MM.1S (cell line): ENCODE results near the gene CTSW.

Source experiments
- DNase-seq: peaks from one replicate; pipeline ENCODE4 v3.0.0-alpha.2; 2015
- H2AFZ ChIP-seq: fragments of 300-600 bp; sonication (generic); 2 replicates; pipeline ENCODE4 v1.6.0; 2016; ENCODE audit warnings: antibody characterized with exemption, low read length
- H3F3A ChIP-seq: fragments of 300-600 bp; sonication (generic); 2 replicates; pipeline ENCODE4 v1.6.1; 2016; ENCODE audit warnings: mild to moderate bottlenecking, antibody characterized with exemption, low read length, moderate library complexity, mixed read lengths; ENCODE audit not compliant: insufficient read depth
- H3K27ac ChIP-seq: fragments of 300-600 bp; sonication (generic); 2 replicates; pipeline ENCODE4 v1.5.1; 2016; ENCODE audit warnings: mild to moderate bottlenecking, low read length
- H3K27me3 ChIP-seq: fragments of 300-600 bp; sonication (generic); replicated peaks from 2 replicates; pipeline ENCODE4 v1.6.0; 2016; ENCODE audit warnings: low read length; ENCODE audit not compliant: insufficient read depth
- H3K36me3 ChIP-seq: fragments of 300-600 bp; sonication (generic); replicated peaks from 2 replicates; pipeline ENCODE4 v1.6.1; 2016; ENCODE audit warnings: mild to moderate bottlenecking, low read length, mixed read lengths; ENCODE audit not compliant: insufficient read depth
- H3K4me1 ChIP-seq: fragments of 300-600 bp; sonication (generic); 2 replicates; pipeline ENCODE4 v1.6.1; 2016; ENCODE audit warnings: low read length, mixed read lengths
- H3K4me2 ChIP-seq: fragments of 300-600 bp; sonication (generic); 2 replicates; pipeline ENCODE4 v1.6.0; 2016; ENCODE audit warnings: low read depth, low read length
- H3K4me3 ChIP-seq: fragments of 300-600 bp; sonication (generic); 2 replicates; pipeline ENCODE4 v1.5.1; 2016; ENCODE audit warnings: low read length, mixed read lengths
- H3K79me2 ChIP-seq: fragments of 300-600 bp; sonication (generic); 2 replicates; pipeline ENCODE4 v1.6.1; 2016; ENCODE audit warnings: mixed run types, low read length, mixed read lengths
- H3K9ac ChIP-seq: fragments of 300-600 bp; sonication (generic); 2 replicates; pipeline ENCODE4 v1.6.1; 2016; ENCODE audit warnings: low read length, mixed read lengths
- H3K9me2 ChIP-seq: fragments of 300-600 bp; sonication (generic); replicated peaks from 2 replicates; pipeline ENCODE4 v1.6.1; 2016; ENCODE audit warnings: mild to moderate bottlenecking, low read length, mixed read lengths; ENCODE audit not compliant: insufficient read depth
- H3K9me3 ChIP-seq: fragments of 300-600 bp; sonication (generic); replicated peaks from 2 replicates; pipeline ENCODE4 v1.6.1; 2016; ENCODE audit warnings: mild to moderate bottlenecking, low read length, mixed read lengths; ENCODE audit not compliant: insufficient read depth
- H4K20me1 ChIP-seq: fragments of 300-600 bp; sonication (generic); 2 replicates; pipeline ENCODE4 v1.6.1; 2016; ENCODE audit warnings: mild to moderate bottlenecking, low read length, moderate library complexity, mixed read lengths; ENCODE audit not compliant: insufficient read depth
- CTCF ChIP-seq: fragments of 300-600 bp; sonication (generic); IDR thresholded peaks from 2 replicates; pipeline ENCODE4 v1.5.1; 2016; ENCODE audit warnings: antibody characterized with exemption, low read length, mixed read lengths
- EZH2 ChIP-seq: fragments of 300-600 bp; sonication (generic); optimal IDR thresholded peaks from 2 replicates; pipeline ENCODE3; 2017; ENCODE audit warnings: low read depth, mild to moderate bottlenecking, antibody characterized with exemption, low read length, mixed read lengths
- EZH2phosphoT487 ChIP-seq: fragments of 300-600 bp; sonication (generic); IDR thresholded peaks from 2 replicates; pipeline ENCODE4 v1.6.1; 2018; ENCODE audit warnings: antibody characterized with exemption, low read length

CTSW gene

GRCh38 chr11:65903715-65904114, 24.1 kb downstream of the CTSW start:
- Histone ChIP-seq H3K79me2 (no peaks in the 10 kb centered on the region), H3K9ac (no peak overlapping the region), H4K20me1 (no peaks in the 10 kb centered on the region), H3K4me2 (no peak overlapping the region), H3K36me3 (no peaks in the 10 kb centered on the region), H3K4me1 (peaks cover 30% of the 10 kb centered on the region), H3K4me3 (no peak overlapping the region), H2AFZ (no peak overlapping the region), H3F3A (peaks cover 11% of the 10 kb centered on the region; the same call in 1 of the 2 replicates), H3K27ac (no peak overlapping the region), H3K27me3 (peaks cover 7% of the 10 kb centered on the region; the same call in 1 of the 2 replicates), H3K9me2 (no peaks in the 10 kb centered on the region), H3K9me3 (no peaks in the 10 kb centered on the region)
- no peak for DNase-seq
- TF ChIP-seq EZH2phosphoT487 (no peak), EZH2 (no peak), CTCF (no peak)

- H3K4me1 ChIP-seq: peaks cover 18% of the 10 kb centered on the region
- no peak overlapping the region for H3K4me2 ChIP-seq
- no peaks in the 10 kb centered on the region for H3K27me3 ChIP-seq
- TF ChIP-seq EZH2 (no peak), EZH2phosphoT487 (no peak), CTCF (no peak)
- no peaks in the 10 kb centered on the region for H3K36me3 ChIP-seq
- H3F3A ChIP-seq: peaks cover 17% of the 10 kb centered on the region
- H3K9me2 ChIP-seq: no peaks in the 10 kb centered on the region
- DNase-seq: no peak
- H4K20me1 ChIP-seq: no peaks in the 10 kb centered on the region
- no peak overlapping the region for H3K4me3 ChIP-seq
- H3K9me3 ChIP-seq: no peaks in the 10 kb centered on the region
- H2AFZ ChIP-seq: no peak overlapping the region
- H3K27ac ChIP-seq: no peak overlapping the region
- H3K9ac ChIP-seq: no peak overlapping the region
- no peaks in the 10 kb centered on the region for H3K79me2 ChIP-seq
These were observed 27.0 kb downstream of the CTSW start for GRCh38 chr11:65906602-65907001.

GRCh38 chr11:65907878-65908277, 28.2 kb downstream of the CTSW start:
- TF ChIP-seq EZH2phosphoT487: no peak
- no peak for DNase-seq
- Histone ChIP-seq H3K9me3 (no peaks in the 10 kb centered on the region), H3K79me2 (no peaks in the 10 kb centered on the region), H3K9ac (no peak overlapping the region), H3K4me1 (peaks cover 11% of the 10 kb centered on the region; the same call in 1 of the 2 replicates), H4K20me1 (no peaks in the 10 kb centered on the region), H3K27ac (no peak overlapping the region), H3K27me3 (no peaks in the 10 kb centered on the region), H3F3A (peaks cover 11% of the 10 kb centered on the region), H3K4me2 (no peak overlapping the region), H3K9me2 (no peaks in the 10 kb centered on the region), H3K4me3 (no peak overlapping the region), H2AFZ (no peak overlapping the region), H3K36me3 (no peaks in the 10 kb centered on the region)

GRCh38 chr11:65911682-65912568, 32.3 kb downstream of the CTSW start:
- Histone ChIP-seq H3K4me2 (no peak overlapping the region), H3K9me2 (no peaks in the 10 kb centered on the region), H3K36me3 (no peaks in the 10 kb centered on the region), H3K9me3 (no peaks in the 10 kb centered on the region), H4K20me1 (no peaks in the 10 kb centered on the region), H2AFZ (peak overlapping the region; percentile 64), H3K4me1 (peaks cover 11% of the 10 kb centered on the region; the same call in 1 of the 2 replicates), H3K4me3 (no peak overlapping the region), H3K27me3 (no peaks in the 10 kb centered on the region), H3F3A (peaks cover 14% of the 10 kb centered on the region), H3K27ac (no peak overlapping the region), H3K79me2 (peaks cover 5% of the 10 kb centered on the region; the same call in 1 of the 2 replicates), H3K9ac (no peak overlapping the region)
- TF ChIP-seq CTCF: peak; percentile 49
- no peak for TF ChIP-seq EZH2
- no peak for DNase-seq
